Common myeloid progenitor, CD34-positive (primary cell): Measurements from ENCODE around the gene OBSCN.

Experiments used
- CTCF ChIA-PET: fragments of 350-600 bp; sonication (Branson Sonifier 250); formaldehyde crosslinking; loops from one replicate; lab custom pipeline; 2021; ENCODE audit warnings: antibody characterized with exemption; lab: Charles Lee
- POLR2A ChIA-PET: fragments of 350-600 bp; sonication (Branson Sonifier 250); formaldehyde crosslinking; loops from one replicate; lab custom pipeline; 2021; ENCODE audit warnings: antibody characterized with exemption; lab: Charles Lee
- DNase-seq, 3 donors: peaks; one replicate each; pipeline versions ENCODE4 v3.0.0 to v3.0.0-alpha.2; 2013
- H3K27ac ChIP-seq, 2 experiments: 1 replicate in 1 of 2; 2 replicates in 1 of 2; pipeline ENCODE4 v1.7.0; 2013; ENCODE audit warnings: inconsistent platforms in 2 of 2, low read length in 2 of 2, mild to moderate bottlenecking in 2 of 2, low read depth in 1 of 2, moderate library complexity in 1 of 2; ENCODE audit not compliant: severe bottlenecking in 2 of 2, insufficient read depth in 1 of 2, poor library complexity in 1 of 2
- H3K27me3 ChIP-seq, 5 experiments: replicated peaks in 2 of 5; 1 replicate in 3 of 5; 2 replicates in 2 of 5; pipeline versions ENCODE4 v1.6.1 to v1.7.0; 2013; ENCODE audit warnings: low read length in 4 of 5, mild to moderate bottlenecking in 2 of 5, moderate library complexity in 2 of 5, inconsistent platforms in 1 of 5; ENCODE audit not compliant: insufficient read depth in 5 of 5, control insufficient read depth in 4 of 5
- H3K36me3 ChIP-seq, 4 experiments: 1 replicate in 2 of 4; 2 replicates in 2 of 4; pipeline versions ENCODE4 v1.6.1 to v1.7.0; 2013; ENCODE audit warnings: low read length in 3 of 4, control low read depth in 1 of 4, mild to moderate bottlenecking in 1 of 4; ENCODE audit not compliant: control insufficient read depth in 4 of 4, insufficient read depth in 4 of 4
- H3K4me1 ChIP-seq, 4 experiments: 1 replicate in 3 of 4; 2 replicates in 1 of 4; pipeline versions ENCODE4 v1.6.1 to v1.7.1; 2013; ENCODE audit warnings: low read length in 3 of 4, mild to moderate bottlenecking in 3 of 4, control low read depth in 1 of 4, inconsistent platforms in 1 of 4, moderate library complexity in 1 of 4; ENCODE audit not compliant: control insufficient read depth in 4 of 4, insufficient read depth in 4 of 4; ENCODE audit errors: control extremely low read depth in 1 of 4
- H3K4me3 ChIP-seq, 7 experiments: 1 replicate in 4 of 7; 2 replicates in 3 of 7; pipeline versions ENCODE4 v1.5.1 to v1.7.0; 2013; ENCODE audit warnings: mild to moderate bottlenecking in 7 of 7, low read length in 6 of 7, moderate library complexity in 6 of 7, inconsistent platforms in 2 of 7, low read depth in 2 of 7, control low read depth in 1 of 7; ENCODE audit not compliant: insufficient read depth in 4 of 7, control insufficient read depth in 1 of 7; ENCODE audit errors: extremely low read depth in 1 of 7
- H3K9me3 ChIP-seq, 5 experiments: 1 replicate in 4 of 5; 2 replicates in 1 of 5; pipeline versions ENCODE4 v1.6.1 to v1.7.1; 2013; ENCODE audit warnings: low read length in 4 of 5, mild to moderate bottlenecking in 2 of 5, inconsistent platforms in 1 of 5, low read depth in 1 of 5, moderate library complexity in 1 of 5; ENCODE audit not compliant: control insufficient read depth in 4 of 5, insufficient read depth in 2 of 5; ENCODE audit errors: control extremely low read depth in 1 of 5
- WGBS: methylation state at CpG from one replicate; pipeline ENCODE4 v1.1.5; 2013; ENCODE audit not compliant: insufficient coverage; 5-methylcytosine and 5-hydroxymethylcytosine counted together

Gene OBSCN

DNA sequence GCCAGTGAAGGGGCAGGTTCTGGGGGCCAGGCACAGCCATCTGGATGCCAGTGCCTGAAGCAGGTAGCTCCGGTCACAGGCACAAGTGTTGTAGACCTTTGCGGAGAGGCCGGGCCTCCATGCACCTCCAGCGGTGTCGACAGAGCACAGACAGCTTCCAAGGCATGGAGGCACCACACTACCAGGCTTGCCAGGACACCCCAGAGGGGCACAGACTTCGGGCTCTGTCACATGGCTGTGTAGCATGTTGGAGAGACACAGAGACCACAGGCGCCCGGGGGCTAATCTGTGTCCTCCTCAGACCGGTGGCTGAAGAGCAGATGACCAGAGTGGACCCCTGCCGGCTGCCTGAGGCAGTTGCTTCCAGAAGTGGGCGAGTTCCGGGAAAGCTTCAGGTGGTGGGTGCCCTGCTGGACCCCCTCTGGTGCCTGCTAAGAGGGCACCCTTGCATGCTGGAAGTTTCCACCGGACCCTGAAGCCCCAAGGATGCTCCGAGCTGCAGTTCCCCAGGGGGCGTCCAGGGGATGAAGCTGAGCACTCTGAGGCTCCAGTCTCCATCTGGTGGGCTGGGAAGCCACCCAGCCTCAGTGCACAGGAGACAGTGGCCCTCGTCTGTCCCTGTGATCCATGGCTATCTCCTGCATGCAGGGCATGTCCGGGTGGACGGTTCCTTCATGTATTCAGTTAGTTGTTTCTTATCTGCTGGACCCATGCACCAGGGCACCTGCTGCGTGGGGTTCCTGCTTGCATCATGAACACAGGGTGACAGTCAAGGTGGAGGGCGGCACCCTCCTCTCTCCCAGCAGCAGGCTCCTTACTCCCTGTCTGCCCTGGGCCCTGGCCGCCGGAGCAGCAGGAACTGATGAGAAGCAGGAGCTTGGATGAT is 82.4 kb downstream of the OBSCN start:
- 97% methylated on average over 19 of the region's 22 CpGs for WGBS

GRCh38 chr1:228291906-228292608 is 84.2 kb downstream of the OBSCN start:
- H3K27me3 ChIP-seq: no peaks in the 10 kb centered on the region
- H3K4me1 ChIP-seq: no peaks in the 10 kb centered on the region
- no peak overlapping the region for H3K27ac ChIP-seq
- ChIA-PET POLR2A (interaction anchor here (0.6 kb wide), 1 partner anchor 85 kb away, joined by 3 read pairs; no protein-coding TSS in a partner anchor), CTCF (no interaction called here)
- H3K4me3 ChIP-seq: no peak overlapping the region
- H3K9me3 ChIP-seq: peaks cover 0 to 3% (median 0%) of the 10 kb centered on the region in 5 experiments
- no peak for DNase-seq
- peaks cover 2 to 50% (median 9%) of the 10 kb centered on the region in 4 experiments for H3K36me3 ChIP-seq
- 95% methylated on average over 16 of the region's 16 CpGs for WGBS

More for the DNA sequence above, 82.4 kb downstream of the OBSCN start:
- H3K27ac ChIP-seq: no peak overlapping the region
- no peaks in the 10 kb centered on the region for H3K9me3 ChIP-seq
- H3K36me3 ChIP-seq: peaks cover 2 to 51% (median 12%) of the 10 kb centered on the region in 4 experiments
- no peaks in the 10 kb centered on the region for H3K4me1 ChIP-seq
- POLR2A ChIA-PET: no interaction called here
- H3K27me3 ChIP-seq: no peaks in the 10 kb centered on the region
- no peak for DNase-seq
- CTCF ChIA-PET: no interaction called here
- H3K4me3 ChIP-seq: no peak overlapping the region

GRCh38 chr1:228292609-228292911 is 84.7 kb downstream of the OBSCN start:
- Histone ChIP-seq H3K27me3 (no peaks in the 10 kb centered on the region), H3K36me3 (peaks cover 2 to 50% (median 9%) of the 10 kb centered on the region in 4 experiments), H3K9me3 (peaks cover 0 to 7% (median 0%) of the 10 kb centered on the region in 5 experiments), H3K27ac (no peak overlapping the region), H3K4me3 (no peak overlapping the region), H3K4me1 (no peaks in the 10 kb centered on the region)
- POLR2A ChIA-PET: no interaction called here
- CTCF ChIA-PET: no interaction called here
- no peak for DNase-seq
- WGBS: 93% methylated on average over 9 of the region's 9 CpGs

DNA sequence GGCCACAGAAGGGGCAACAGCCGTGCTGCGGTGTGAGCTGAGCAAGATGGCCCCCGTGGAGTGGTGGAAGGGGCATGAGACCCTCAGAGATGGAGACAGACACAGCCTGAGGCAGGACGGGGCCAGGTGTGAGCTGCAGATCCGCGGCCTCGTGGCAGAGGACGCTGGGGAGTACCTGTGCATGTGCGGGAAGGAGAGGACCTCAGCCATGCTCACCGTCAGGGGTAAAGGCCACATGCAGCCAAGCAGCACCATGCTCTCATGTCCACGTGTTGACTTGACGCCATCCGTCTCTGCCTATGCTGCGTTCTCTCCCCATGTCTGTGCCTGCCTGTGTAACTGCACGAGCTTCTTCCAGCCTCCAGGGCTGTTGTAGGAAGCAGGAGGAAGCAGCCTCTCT is 85.5 kb downstream of the OBSCN start:
- Histone ChIP-seq H3K27ac (no peak overlapping the region), H3K4me3 (no peak overlapping the region), H3K36me3 (peaks cover 4 to 51% (median 15%) of the 10 kb centered on the region in 4 experiments), H3K9me3 (peaks cover 0 to 7% (median 0%) of the 10 kb centered on the region in 5 experiments), H3K27me3 (no peaks in the 10 kb centered on the region), H3K4me1 (no peaks in the 10 kb centered on the region)
- DNase-seq: no peak
- ChIA-PET CTCF (interaction anchor here (1.3 kb wide), 1 partner anchor 10 kb away, joined by 3 read pairs; no protein-coding TSS in a partner anchor), POLR2A (no interaction called here)
- WGBS: 96% methylated on average over 14 of the region's 15 CpGs

- POLR2A ChIA-PET: no interaction called here
- CTCF ChIA-PET: interaction anchor here (1.3 kb wide), 1 partner anchor 10 kb away, joined by 3 read pairs; no protein-coding TSS in a partner anchor
- no peak for DNase-seq
- Histone ChIP-seq H3K4me3 (no peak overlapping the region), H3K27ac (no peak overlapping the region), H3K27me3 (no peaks in the 10 kb centered on the region), H3K4me1 (no peaks in the 10 kb centered on the region), H3K9me3 (peaks cover 0 to 8% (median 0%) of the 10 kb centered on the region in 5 experiments), H3K36me3 (peaks cover 4 to 51% (median 20%) of the 10 kb centered on the region in 4 experiments)
- 87% methylated on average over 13 of the region's 14 CpGs for WGBS
Measured at GRCh38 chr1:228293816-228294500, 86.1 kb downstream of the OBSCN start.

DNA sequence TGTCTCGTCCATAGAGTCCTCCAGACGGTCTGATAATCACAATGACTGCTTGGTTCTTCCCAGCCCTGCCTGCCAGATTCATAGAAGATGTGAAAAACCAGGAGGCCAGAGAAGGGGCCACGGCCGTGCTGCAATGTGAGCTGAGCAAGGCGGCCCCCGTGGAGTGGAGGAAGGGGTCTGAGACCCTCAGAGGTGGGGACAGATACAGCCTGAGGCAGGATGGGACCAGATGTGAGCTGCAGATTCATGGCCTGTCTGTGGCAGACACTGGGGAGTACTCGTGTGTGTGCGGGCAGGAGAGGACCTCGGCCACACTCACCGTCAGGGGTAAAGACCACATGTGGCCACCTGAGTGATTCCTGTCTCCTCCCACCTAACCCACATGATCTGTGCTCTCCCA is 86.9 kb downstream of the OBSCN start:
- ChIA-PET POLR2A (no interaction called here), CTCF (no interaction called here)
- no peak for DNase-seq
- no peak overlapping the region for H3K27ac ChIP-seq
- no peak overlapping the region for H3K4me3 ChIP-seq
- no peaks in the 10 kb centered on the region for H3K4me1 ChIP-seq
- H3K36me3 ChIP-seq: peaks cover 4 to 58% (median 27%) of the 10 kb centered on the region in 4 experiments
- WGBS: 96% methylated on average over 10 of the region's 10 CpGs
- no peaks in the 10 kb centered on the region for H3K27me3 ChIP-seq
- peaks cover 0 to 14% (median 0%) of the 10 kb centered on the region in 5 experiments for H3K9me3 ChIP-seq
